ENCODE data around the gene SRSF10.
"Not testable (repeated sequence)": the region's sequence is repeated elsewhere in the genome, so short reads cannot be mapped to it uniquely, and the experiment has no call there.

The SRSF10 gene

GRCh38 chr1:23958040-23958809 lies 21.9 kb downstream of the SRSF10 start:
- DNase-seq = not testable (repeated sequence)

- no peak for DNase-seq
Observed at GRCh38 chr1:23957096-23957495, 23.0 kb downstream of the SRSF10 start.

- no peak for DNase-seq
Observed at GRCh38 chr1:23953020-23953419, 27.1 kb downstream of the SRSF10 start.

GRCh38 chr1:23947366-23947765 lies 32.8 kb downstream of the SRSF10 start:
- no peak for DNase-seq

- DNase-seq = no peak
Observed at GRCh38 chr1:23936481-23937176, 43.5 kb downstream of the SRSF10 start.

GRCh38 chr1:23931491-23931880 lies 48.6 kb downstream of the SRSF10 start:
- DNase-seq = no peak

- no peak for DNase-seq
Observed at GRCh38 chr1:23930861-23931490, 49.2 kb downstream of the SRSF10 start.

GRCh38 chr1:23930270-23930669 lies 49.9 kb downstream of the SRSF10 start:
- no peak for DNase-seq

- no peak for DNase-seq
Observed at GRCh38 chr1:23928789-23929188, 51.3 kb downstream of the SRSF10 start.

- no peak for DNase-seq
Observed at GRCh38 chr1:23927097-23927496, 53.0 kb downstream of the SRSF10 start.

GRCh38 chr1:23925279-23925678 lies 54.8 kb downstream of the SRSF10 start:
- DNase-seq = no peak

- no peak for DNase-seq
Observed at GRCh38 chr1:23924601-23925000, 55.5 kb downstream of the SRSF10 start.

- no peak for DNase-seq
Observed at GRCh38 chr1:23923592-23924499, 56.3 kb downstream of the SRSF10 start.

GRCh38 chr1:23922321-23922943 lies 57.7 kb downstream of the SRSF10 start:
- DNase-seq = no peak

GRCh38 chr1:23916209-23917131 lies 63.7 kb downstream of the SRSF10 start:
- DNase-seq = peak; percentile 39

- no peak for DNase-seq
Observed at GRCh38 chr1:23915466-23915865, 64.7 kb downstream of the SRSF10 start.

- no peak for DNase-seq
Observed at GRCh38 chr1:23914921-23915320, 65.2 kb downstream of the SRSF10 start.
